Measurements from ENCODE around the gene LRMDA.

GRCh38 chr10:75624638-75625037, 193.2 kb downstream of the LRMDA start:
- TF ChIP-seq, protein P1, sequence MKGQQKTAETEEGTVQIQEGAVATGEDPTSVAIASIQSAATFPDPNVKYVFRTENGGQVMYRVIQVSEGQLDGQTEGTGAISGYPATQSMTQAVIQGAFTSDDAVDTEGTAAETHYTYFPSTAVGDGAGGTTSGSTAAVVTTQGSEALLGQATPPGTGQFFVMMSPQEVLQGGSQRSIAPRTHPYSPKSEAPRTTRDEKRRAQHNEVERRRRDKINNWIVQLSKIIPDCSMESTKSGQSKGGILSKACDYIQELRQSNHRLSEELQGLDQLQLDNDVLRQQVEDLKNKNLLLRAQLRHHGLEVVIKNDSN (IDR thresholded peaks at IDR 0.05; ENCODE audit: borderline replicate concordance, extremely low read length, insufficient read depth, low read depth, low read length) = no peak
- TF ChIP-seq EED (IDR thresholded peaks at IDR 0.05; ENCODE audit: low read depth) = no peak

Data from GM12878 (cell line).